ENCODE measurements around the gene BRI3BP. TPM values are rescaled to one million over a fixed set of nuclear protein-coding genes. Genes with fewer than 3 reads are reported as not detected.
A peak's percentile ranks its signal among the peaks of the same experiment; 100 is the strongest.
"Not testable (repeated sequence)": the region's sequence is repeated elsewhere in the genome, so short reads cannot be mapped to it uniquely, and the experiment has no call there.

The BRI3BP gene
- total and polyA plus RNA-seq, 5 experiments from 2014 or later: 1.5 to 7.8 (median 3.7) TPM

DNA sequence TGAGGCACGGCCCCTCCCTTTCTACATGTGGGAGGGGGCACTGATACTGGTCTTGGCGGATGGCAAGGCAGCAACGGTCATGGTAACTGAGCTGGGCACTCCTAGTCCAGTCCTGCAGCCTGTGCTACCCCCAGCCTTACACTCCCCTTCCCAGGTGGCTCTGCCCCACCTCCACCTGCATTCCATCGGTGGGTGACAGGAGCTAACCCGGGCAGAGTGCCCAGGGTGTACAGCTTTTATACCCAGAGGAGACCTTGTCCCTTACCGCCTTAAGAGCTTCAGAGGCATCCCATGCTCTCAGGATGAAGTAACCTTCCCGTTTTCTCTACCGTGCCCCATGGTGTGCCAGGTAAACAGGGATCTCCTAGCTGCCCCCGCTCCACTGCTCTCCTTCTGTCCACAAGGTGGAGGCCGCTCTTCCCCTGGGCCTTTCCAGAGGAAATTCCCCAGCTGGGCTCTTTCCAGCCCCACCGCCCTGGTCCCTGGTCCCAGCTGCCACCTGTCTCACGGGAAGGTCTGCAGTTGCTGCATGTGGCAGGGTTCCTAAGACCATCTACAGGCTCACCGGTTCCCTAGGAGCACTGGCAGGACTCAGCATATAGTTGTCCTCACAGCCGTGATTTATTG lies 20.5 kb downstream of the BRI3BP start:
- ATAC-seq: no peak
- H3K27ac Mint-ChIP-seq: no peak overlapping the region
- no peaks in the 10 kb centered on the region for H3K4me1 Mint-ChIP-seq

DNA sequence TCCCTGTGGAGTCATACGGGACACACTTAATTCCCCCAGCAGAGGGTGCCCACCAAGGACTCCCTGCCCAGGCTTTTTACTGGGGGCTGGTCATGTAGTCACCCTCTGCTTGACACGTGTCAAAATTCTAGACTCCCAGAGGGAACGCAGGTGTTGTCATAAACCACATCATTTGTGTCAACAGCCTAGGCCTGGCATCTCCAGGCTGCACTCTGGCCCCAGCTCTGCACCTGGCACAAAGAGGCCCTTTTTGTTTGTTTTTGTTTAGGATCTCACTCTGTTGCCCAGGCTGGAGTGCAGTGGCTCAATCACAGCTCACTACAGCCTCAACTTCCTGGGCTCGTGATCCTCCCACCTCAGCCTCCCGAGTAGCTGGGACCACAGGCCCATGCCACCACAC lies 21.1 kb downstream of the BRI3BP start:
- H3K9me3 Mint-ChIP-seq: no peaks in the 10 kb centered on the region
- no peak overlapping the region for H3K27ac Mint-ChIP-seq
- H3K4me1 Mint-ChIP-seq: no peaks in the 10 kb centered on the region
- DNase-seq (no peak), ATAC-seq (no peak)
- no peak overlapping the region for H3K4me3 Mint-ChIP-seq
- no peaks in the 10 kb centered on the region for H3K27me3 Mint-ChIP-seq
- H3K36me3 Mint-ChIP-seq: peaks cover 0 to 32% (median 7%) of the 10 kb centered on the region in 3 donors
- POLR2A ChIA-PET: no interaction called here

More for the DNA sequence above, 20.5 kb downstream of the BRI3BP start:
- Mint-ChIP-seq H3K9me3 (no peaks in the 10 kb centered on the region), H3K36me3 (peaks cover 0 to 30% (median 7%) of the 10 kb centered on the region in 3 donors), H3K27me3 (no peaks in the 10 kb centered on the region), H3K4me3 (no peak overlapping the region)
- POLR2A ChIA-PET: interaction anchor here (1.2 kb wide), 1 partner anchor 19 kb away, joined by 3 read pairs; no protein-coding TSS in a partner anchor
- DNase-seq: no peak

DNA sequence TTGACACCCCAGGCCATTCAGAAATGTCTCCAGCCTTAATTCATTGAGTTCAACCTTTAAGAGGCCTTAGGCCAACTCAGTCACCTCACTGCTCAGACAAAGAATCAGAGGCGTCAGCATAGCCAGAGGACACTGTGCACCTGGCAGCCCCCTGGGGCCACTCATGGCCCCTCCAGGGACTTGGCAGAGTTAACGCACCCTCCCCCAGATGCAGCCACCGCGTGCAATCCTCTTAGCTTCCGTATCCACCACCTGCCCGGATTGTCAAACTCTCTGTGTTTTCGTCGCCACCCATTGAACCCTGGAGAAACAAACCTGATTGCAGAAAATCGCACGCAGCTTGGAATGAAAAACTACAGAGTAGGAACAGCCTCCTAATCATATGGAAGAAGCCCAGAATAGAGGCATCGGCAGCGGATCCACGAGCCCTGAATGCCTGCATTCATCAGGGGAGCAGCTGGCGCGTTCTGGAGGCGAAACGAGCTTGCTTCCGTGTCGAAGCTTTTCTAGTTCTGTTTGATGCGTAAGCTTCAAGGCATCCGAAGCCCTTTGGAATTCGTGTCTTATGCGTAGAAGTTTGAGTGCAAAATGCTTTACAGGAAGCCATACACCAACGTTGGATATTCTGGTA lies 22.4 kb downstream of the BRI3BP start:
- no peaks in the 10 kb centered on the region for H3K9me3 Mint-ChIP-seq
- no peaks in the 10 kb centered on the region for H3K27me3 Mint-ChIP-seq
- H3K36me3 Mint-ChIP-seq: peaks cover 0 to 32% (median 7%) of the 10 kb centered on the region in 3 donors
- POLR2A ChIA-PET: no interaction called here
- no peaks in the 10 kb centered on the region for H3K4me1 Mint-ChIP-seq
- ATAC-seq (no peak), DNase-seq (no peak)
- H3K4me3 Mint-ChIP-seq: no peak overlapping the region
- peak overlapping the region in 1 of 10 donors; percentile 59 for H3K27ac Mint-ChIP-seq

DNA sequence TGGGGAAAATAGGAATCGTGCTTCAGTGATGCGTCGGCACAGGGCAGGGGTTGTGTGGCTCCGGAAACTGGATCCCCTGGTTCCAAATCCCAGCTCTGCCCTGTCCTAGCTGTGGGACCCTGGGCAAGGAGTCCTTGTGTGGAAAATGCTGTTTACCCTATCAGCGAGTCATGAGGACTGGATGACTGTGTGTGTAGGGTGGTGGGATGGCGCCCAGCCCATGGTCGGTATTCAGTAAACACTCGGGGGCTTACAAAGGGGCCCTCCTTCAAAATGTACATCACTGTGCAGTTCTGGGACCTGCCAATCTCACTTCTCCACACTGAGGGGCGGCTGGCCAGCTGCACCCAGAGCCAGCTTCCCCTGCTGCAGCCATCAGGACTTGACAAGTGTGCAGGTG lies 24.4 kb downstream of the BRI3BP start:
- DNase-seq: no peak
- Mint-ChIP-seq H3K4me3 (no peak overlapping the region), H3K27ac (no peak overlapping the region), H3K4me1 (no peaks in the 10 kb centered on the region), H3K36me3 (peaks cover 0 to 27% (median 5%) of the 10 kb centered on the region in 3 donors), H3K27me3 (no peaks in the 10 kb centered on the region), H3K9me3 (no peaks in the 10 kb centered on the region)
- POLR2A ChIA-PET: no interaction called here
- ATAC-seq: no peak

DNA sequence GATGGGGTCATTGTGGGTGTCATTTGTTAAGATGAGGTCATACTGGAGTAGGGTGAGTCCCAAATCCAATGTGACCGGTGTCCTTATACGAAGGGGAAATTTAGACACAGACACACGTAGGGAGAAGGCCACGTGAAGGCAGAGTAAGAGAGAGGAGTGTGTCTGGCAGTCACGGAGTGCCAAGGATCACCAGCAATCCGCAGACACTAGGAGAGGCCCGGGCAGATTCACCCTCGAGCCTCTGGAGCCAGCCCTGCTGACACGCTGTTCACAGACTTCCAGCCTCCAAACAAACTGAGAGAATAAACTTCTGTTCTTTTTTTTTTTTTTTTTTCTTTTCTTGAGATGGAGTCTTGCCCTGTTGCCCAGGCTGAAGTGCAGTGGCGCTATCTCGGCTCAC lies 24.9 kb downstream of the BRI3BP start:
- H3K36me3 Mint-ChIP-seq: peaks cover 0 to 22% (median 10%) of the 10 kb centered on the region in 3 donors
- POLR2A ChIA-PET: no interaction called here
- no peak overlapping the region for H3K4me3 Mint-ChIP-seq
- no peak for DNase-seq
- H3K9me3 Mint-ChIP-seq: no peaks in the 10 kb centered on the region
- no peaks in the 10 kb centered on the region for H3K27me3 Mint-ChIP-seq
- no peak for ATAC-seq
- no peaks in the 10 kb centered on the region for H3K4me1 Mint-ChIP-seq
- no peak overlapping the region for H3K27ac Mint-ChIP-seq

DNA sequence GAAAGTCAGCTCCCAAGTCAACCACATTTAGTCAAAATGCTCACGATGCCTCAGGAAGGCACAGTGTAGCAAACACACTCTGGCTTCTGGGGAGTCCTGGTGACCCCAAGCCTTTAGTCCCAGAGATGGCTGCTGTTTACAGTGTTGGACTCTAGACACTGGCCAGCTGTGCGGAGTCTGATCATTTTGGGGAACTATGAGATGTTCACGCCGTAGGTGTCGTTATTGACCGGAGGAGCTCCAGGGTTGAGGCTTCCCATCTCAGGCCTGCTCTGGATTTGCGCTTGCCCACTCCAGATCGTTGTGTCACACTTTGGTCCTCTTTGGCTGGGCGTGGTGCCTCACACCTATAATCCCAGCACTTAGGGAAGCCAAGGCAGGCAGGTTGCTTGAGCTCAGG lies 27.7 kb downstream of the BRI3BP start:
- POLR2A ChIA-PET: no interaction called here
- Mint-ChIP-seq H3K27ac (no peak overlapping the region), H3K4me3 (no peak overlapping the region), H3K4me1 (no peaks in the 10 kb centered on the region), H3K9me3 (no peaks in the 10 kb centered on the region), H3K27me3 (no peaks in the 10 kb centered on the region), H3K36me3 (peaks cover 0 to 12% (median 11%) of the 10 kb centered on the region in 3 donors)
- no peak for DNase-seq
- no peak for ATAC-seq

DNA sequence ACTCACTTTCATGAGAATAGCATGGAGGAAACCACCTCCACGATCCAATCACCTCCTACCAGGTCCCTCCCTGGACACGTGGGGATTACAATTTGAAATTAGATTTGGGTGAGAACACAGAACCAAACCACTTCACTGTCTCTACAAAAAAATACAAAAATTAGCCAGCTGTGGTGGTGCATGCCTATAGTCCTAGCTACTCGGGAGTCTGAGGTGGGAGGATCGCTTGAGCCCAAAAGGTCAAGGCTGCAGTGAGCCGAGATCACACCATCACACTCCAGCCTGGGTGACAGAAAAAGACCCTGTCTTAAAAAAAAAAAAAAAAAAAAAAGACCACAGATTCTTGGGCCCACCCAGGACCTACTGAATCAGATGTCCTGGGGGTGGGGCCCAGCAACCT lies 28.3 kb downstream of the BRI3BP start:
- Mint-ChIP-seq H3K27ac (peak overlapping the region in 1 of 10 donors; percentile 55), H3K4me1 (no peaks in the 10 kb centered on the region), H3K36me3 (peaks cover 0 to 13% (median 12%) of the 10 kb centered on the region in 3 donors), H3K9me3 (no peaks in the 10 kb centered on the region), H3K27me3 (no peaks in the 10 kb centered on the region), H3K4me3 (no peak overlapping the region)
- no peak for DNase-seq
- POLR2A ChIA-PET: no interaction called here
- no peak for ATAC-seq

DNA sequence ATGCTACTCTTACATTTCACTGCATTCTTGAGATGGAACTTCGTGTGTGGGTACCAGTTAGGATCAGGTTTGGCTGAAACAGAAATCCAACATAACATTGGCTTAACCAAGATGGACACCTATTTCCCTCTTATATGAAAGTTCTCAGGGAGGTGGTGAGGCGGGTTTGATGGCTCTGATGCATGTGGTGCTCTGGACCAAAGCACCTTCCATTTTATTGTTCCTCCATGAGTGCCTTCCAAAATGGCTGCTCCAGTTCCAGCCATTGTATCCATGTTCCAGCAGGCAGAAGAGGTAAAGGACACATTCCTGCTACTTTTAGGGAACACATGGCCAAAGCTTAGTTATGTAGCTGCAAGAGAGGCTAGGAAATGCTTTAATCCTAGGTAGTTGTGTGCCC lies 29.6 kb downstream of the BRI3BP start:
- ATAC-seq (no peak), DNase-seq (no peak)
- Mint-ChIP-seq H3K9me3 (no peaks in the 10 kb centered on the region), H3K27ac (no peak overlapping the region), H3K4me3 (no peak overlapping the region), H3K27me3 (no peaks in the 10 kb centered on the region), H3K4me1 (no peaks in the 10 kb centered on the region), H3K36me3 (peaks cover 0 to 13% (median 12%) of the 10 kb centered on the region in 3 donors)
- POLR2A ChIA-PET: no interaction called here

DNA sequence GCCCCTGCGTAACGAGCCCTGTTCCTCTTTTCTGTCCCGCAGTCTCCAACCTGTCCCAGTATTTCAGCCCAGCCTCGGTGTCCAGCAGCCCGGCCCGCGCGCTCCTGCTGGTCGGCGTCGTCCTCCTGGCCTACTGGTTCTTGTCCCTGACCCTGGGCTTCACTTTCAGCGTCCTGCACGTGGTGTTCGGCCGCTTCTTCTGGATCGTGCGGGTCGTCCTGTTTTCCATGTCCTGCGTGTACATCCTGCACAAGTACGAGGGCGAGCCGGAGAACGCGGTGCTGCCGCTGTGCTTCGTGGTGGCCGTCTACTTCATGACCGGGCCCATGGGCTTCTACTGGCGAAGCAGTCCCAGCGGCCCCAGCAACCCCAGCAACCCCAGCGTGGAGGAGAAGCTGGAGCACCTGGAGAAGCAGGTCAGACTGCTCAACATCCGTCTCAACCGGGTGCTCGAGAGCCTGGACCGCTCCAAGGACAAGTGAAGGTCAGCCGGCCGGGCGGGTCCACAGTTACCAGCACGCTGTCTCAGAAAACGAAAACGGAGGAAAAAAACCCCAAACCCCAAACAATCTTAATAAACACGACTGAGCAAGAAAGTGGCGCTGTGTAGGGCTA lies 31.6 kb downstream of the BRI3BP start:
- Mint-ChIP-seq H3K4me1 (no peaks in the 10 kb centered on the region), H3K27ac (no peak overlapping the region), H3K36me3 (peaks cover 0 to 12% (median 10%) of the 10 kb centered on the region in 3 donors), H3K9me3 (no peaks in the 10 kb centered on the region), H3K27me3 (no peaks in the 10 kb centered on the region), H3K4me3 (no peak overlapping the region)
- no peak for DNase-seq
- no peak for ATAC-seq
- POLR2A ChIA-PET: no interaction called here

DNA sequence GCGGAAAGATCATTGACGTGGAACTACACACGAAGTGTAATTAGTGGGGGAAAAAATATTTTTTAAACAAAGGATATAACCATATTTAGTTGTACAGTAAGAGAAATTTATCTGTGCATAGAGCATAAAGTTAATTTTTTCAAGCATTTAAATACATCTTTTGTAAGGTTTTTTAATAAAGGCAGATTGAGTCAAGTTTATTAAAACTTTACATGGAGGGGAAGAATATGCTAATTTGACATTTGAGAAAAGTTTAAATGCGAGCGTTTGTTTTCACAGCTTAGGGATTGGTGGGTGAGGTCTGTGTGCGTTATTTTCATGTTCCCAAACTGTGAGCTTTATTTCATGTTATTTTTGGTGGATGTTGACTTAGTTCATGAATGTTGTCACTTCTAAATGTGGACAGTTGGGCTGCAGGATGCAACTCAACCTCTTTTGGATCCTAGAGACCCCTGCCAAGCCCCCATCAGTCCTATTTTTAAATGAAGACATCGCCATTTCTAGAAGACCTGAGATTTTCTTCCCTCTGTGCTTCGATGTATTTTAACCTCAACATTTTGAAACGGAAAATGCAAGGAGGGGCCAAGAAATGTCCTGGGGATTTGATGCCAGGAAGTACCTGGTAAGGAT lies 32.3 kb downstream of the BRI3BP start:
- no peak for ATAC-seq
- H3K36me3 Mint-ChIP-seq: peaks cover 0 to 12% (median 10%) of the 10 kb centered on the region in 3 donors
- H3K27me3 Mint-ChIP-seq: no peaks in the 10 kb centered on the region
- no peaks in the 10 kb centered on the region for H3K4me1 Mint-ChIP-seq
- H3K4me3 Mint-ChIP-seq: no peak overlapping the region
- POLR2A ChIA-PET: no interaction called here
- no peak for DNase-seq
- H3K27ac Mint-ChIP-seq: no peak overlapping the region
- H3K9me3 Mint-ChIP-seq: no peaks in the 10 kb centered on the region

DNA sequence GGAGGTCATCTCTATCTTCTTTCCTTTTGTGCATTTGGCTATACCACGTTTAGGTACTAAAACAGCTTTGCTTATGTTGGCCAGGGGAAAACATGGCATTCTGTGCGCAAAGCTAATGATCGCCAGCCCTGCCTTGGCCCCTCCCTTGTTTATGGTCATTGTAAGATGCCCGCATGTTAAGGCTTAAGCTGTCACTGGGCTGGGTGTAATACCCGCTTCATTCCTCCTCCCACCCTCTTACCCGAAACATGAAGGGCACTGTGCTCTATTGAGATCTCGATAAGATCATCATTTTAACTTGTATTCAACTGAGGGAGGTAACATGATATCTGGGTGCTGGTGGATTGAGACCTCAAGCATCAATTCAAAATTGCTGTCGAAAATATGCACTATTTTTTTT lies 34.7 kb downstream of the BRI3BP start:
- Mint-ChIP-seq H3K36me3 (peaks cover 0 to 10% (median 9%) of the 10 kb centered on the region in 3 donors), H3K27ac (no peak overlapping the region), H3K4me1 (no peaks in the 10 kb centered on the region), H3K4me3 (no peak overlapping the region), H3K27me3 (no peaks in the 10 kb centered on the region), H3K9me3 (no peaks in the 10 kb centered on the region)
- ATAC-seq (no peak), DNase-seq (no peak)
- POLR2A ChIA-PET: no interaction called here

DNA sequence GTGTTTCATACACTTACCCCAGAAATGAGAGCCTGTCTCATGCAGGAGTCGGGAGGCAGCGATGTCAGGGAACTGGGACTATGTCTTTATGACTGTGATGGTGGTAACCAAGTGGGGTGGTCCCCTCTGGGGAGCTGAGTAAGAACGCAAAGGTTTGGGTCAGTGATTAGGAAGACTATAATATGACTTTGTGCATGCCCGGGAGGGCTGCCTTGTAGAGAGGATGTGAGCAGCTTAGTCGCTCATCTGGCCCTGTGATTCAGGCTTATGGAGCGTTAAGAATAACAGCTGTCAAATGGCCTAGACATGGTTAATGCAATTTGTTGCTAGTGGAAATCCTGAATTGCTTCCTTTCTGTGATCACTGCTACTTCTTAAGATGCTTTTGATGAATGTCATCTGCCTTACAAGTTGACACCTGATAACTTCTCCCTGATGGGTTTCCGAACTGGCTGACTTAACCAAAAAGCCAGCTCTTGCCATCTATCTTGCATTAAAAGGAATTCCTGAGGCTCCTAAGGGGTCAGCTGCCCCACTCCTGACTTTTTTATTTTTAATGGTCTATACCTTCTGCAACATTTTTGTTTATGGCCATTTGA lies 36.4 kb downstream of the BRI3BP start:
- Mint-ChIP-seq H3K9me3 (peaks cover 0 to under 1% (median 0%) of the 10 kb centered on the region in 9 donors), H3K4me3 (no peak overlapping the region)

DNA sequence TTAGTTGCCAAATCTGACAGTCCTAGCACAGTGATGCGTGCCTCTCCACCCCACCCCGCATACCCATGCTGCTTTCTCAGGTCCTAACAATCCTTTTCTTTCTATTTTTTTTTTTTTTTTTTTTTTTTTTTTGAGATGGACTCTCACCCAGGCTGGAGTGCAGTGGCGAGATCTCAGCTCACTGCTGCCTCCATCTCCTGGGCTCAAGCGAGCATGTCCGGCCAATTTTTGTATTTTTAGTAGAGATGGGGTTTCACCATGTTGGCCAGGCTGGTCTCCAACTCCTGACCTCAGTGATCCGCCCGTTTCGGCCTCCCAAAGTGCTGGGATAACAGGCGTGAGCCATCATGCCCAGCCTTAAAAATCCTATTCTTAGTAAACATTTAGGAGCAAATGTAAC lies 38.0 kb downstream of the BRI3BP start:
- ATAC-seq, H3K4me1 Mint-ChIP-seq, DNase-seq, H3K9me3 Mint-ChIP-seq, H3K36me3 Mint-ChIP-seq, H3K27me3 Mint-ChIP-seq, H3K4me3 Mint-ChIP-seq, POLR2A ChIA-PET: not testable (repeated sequence)
- H3K27ac Mint-ChIP-seq: peak overlapping the region in 1 of 10 donors; percentile 44

More for the DNA sequence above, 36.4 kb downstream of the BRI3BP start:
- DNase-seq (no peak), ATAC-seq (no peak)
- Mint-ChIP-seq H3K27me3 (no peaks in the 10 kb centered on the region), H3K4me1 (no peaks in the 10 kb centered on the region), H3K27ac (peak overlapping the region in 2 of 10 donors; percentile 15 to 22), H3K36me3 (peaks cover 0 to 10% (median 3%) of the 10 kb centered on the region in 3 donors)
- POLR2A ChIA-PET: no interaction called here
